Left colon (tissue), 2 donors: ENCODE results near the gene CRYBG1. TPM values are rescaled to one million over a fixed set of nuclear protein-coding genes. Genes with fewer than 3 reads are reported as not detected.

Experiments
- ATAC-seq: fragments of 200-7000 bp; cut with Tn5 transposase; one replicate; pipeline ENCODE4 v1.9.1; 2020; ENCODE audit warnings: mild to moderate bottlenecking, moderate library complexity
- DNase-seq, 2 donors: peaks; one replicate each; pipeline ENCODE4 v3.0.0-alpha.2; 2020
- intact Hi-C, 2 donors: fragments of 100-400 bp; cut with DNase I in 1 of 2; cut with micrococcal nuclease in 1 of 2; formaldehyde crosslinking; loops; one replicate each; pipeline versions ENCODE4 v1.11.2 to v1.14.0; 2022; cut with DNase I, micrococcal nuclease
- total RNA-seq, 2 donors: library from RNA; stranded (reverse); fragmentation: NEBNext Ultra II Directional; extraction: Animal tissue kit (Norgen Biotek cat#: 25700); gene quantifications; one replicate each; pipeline ENCODE4 v1.2.1, GENCODE V29; 2021
- donor health status: DM: no; HTN: no; CAD: no.
- donor health status: DM: yes; HTN: yes; CAD: no.

CRYBG1 gene
- total RNA-seq, 2 donors from 2014 or later = 73.7 to 77.5 TPM

DNA sequence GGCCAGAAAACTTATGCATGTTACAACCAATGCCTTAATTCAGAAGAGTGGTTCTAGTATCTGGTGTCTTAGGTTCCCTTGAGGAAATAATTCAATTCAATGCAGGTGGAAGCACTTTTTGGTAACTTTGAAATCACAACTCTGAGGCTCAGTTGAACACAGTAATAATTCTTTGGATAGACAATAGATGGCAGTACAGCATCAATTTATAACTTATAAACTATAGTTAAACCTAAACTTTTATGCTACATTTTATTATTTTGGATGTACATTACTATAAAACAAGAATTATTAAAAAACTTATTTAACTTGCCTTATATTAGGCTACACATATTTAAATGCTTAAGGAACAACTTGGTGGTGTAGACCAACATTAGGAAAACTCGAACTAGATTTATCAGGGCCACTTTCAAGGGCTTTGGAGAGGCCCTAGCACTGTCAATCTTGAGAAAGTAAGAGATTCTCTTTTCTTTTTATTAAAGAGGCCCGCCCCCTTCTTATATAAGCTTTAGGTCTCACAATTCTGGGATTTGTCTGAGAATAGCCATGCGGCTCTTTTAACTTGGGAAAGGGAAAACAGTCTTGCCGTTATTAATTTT is 85.9 kb downstream of the CRYBG1 start:
- intact Hi-C loops = loop anchor here (5.0 to 10.0 kb wide), 4 partner anchors 112 to 528 kb away; partner anchors contain the start of gene CD24 (in 1 of the 2)
- ATAC-seq = peak; percentile 67
- no peak for DNase-seq

DNA sequence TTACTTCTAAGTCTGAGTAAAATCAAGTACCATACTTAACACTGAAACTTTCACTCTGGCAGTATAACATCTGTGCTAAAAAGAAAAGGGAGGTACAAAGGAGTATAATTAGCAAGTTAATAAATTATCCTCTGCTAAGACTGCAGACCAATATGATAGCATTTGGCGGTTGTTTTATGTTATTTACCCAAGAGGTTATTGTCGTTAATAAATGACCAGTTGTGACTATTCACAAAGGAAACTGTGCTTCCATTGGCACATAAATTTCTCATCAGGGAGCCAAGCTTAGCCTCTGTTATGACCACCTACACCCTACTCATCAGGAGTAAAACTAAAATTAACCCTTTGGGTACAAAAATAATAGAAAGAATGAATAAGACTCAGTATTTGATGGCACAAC is 86.5 kb downstream of the CRYBG1 start:
- no peak for DNase-seq
- ATAC-seq = peak; percentile 80
- intact Hi-C loops = loop anchor here (5.0 to 10.0 kb wide), 4 partner anchors 112 to 528 kb away; partner anchors contain the start of gene CD24 (in 1 of the 2)

DNA sequence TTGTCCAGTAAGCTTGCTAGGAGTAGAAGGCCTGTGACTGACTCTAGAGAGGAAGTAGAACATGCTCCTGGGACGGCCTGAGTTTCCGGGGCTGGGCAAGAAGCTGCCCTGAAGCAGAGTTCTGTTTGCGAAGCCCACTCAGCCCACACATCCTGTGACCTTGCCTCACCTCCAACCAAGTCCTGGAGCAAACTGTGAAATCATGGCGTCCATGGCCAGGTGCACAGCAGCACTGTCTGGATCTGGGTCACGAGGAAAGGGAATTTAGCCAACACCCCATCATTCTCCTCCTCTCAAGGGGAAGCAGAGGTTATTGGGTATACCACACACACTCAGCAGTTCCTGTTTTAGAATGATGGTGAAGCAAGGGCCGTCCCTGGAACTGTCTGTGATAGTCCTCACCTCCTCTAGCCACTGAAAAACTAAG is 87.5 kb downstream of the CRYBG1 start:
- no peak for ATAC-seq
- intact Hi-C loops = loop anchor here (5.0 to 10.0 kb wide), 4 partner anchors 113 to 527 kb away; partner anchors contain the start of gene CD24 (in 1 of the 2)
- DNase-seq = peak; percentile 32 to 38

DNA sequence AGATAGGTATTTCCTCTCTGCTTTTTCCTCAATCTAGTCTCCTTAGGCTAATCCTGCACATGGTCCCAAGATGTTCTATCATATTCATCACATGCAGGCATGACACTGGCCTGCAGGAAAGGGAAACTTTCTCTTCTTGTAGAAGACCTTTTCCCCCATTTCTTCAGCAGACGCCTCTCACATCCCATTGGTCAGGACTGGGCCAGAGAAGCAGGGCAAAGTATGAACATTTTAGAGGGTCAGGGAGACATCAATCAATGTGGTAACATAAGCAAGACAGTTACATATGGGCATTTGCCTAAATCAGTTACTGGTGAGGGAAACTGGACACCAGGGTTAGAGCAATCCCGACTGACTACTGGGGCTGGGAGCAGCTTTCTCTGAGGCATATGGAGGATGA is 90.1 kb downstream of the CRYBG1 start:
- ATAC-seq = no peak
- intact Hi-C loops = no loop called here
- no peak for DNase-seq

DNA sequence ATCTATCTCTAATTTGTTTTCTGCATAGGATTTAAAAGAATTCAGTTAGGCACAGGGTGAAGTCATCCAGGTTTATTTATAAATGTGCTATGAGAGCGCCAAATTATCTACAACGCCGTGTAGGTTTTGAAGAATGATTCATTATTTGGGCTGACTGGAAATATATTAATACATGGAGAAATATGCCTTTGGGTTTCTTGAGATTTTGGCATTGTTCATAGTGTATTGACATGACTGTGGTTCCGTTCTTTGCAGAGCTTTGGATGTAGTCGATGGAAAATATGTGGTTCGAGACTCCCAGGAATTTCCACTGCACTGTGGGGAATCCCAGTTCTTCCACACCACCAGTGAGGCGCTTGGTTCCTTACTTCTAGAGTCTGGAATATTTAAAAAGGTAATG is 90.9 kb downstream of the CRYBG1 start:
- no peak for DNase-seq

DNA sequence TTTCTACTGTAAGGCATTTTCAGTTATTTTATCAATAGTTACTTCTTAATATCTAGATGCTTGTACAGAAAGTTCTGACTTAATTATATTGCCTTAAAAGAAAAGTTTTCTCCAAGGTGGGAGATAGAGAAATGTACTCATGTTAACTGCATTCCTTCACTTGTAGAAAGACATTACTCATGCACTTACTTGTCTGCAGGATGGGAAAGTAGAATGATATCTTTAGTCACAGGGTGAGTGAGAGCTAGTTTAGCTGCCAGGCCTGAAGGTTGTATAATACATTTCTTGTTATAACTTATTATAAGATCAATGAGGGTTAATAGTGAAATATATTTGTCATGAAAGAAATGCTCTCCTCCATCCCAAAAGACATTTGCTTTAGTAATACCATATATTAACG is 92.1 kb downstream of the CRYBG1 start:
- no peak for ATAC-seq
- intact Hi-C loops = no loop called here
- no peak for DNase-seq

More for the DNA sequence above, 90.9 kb downstream of the CRYBG1 start:
- no peak for ATAC-seq
- intact Hi-C loops = no loop called here

DNA sequence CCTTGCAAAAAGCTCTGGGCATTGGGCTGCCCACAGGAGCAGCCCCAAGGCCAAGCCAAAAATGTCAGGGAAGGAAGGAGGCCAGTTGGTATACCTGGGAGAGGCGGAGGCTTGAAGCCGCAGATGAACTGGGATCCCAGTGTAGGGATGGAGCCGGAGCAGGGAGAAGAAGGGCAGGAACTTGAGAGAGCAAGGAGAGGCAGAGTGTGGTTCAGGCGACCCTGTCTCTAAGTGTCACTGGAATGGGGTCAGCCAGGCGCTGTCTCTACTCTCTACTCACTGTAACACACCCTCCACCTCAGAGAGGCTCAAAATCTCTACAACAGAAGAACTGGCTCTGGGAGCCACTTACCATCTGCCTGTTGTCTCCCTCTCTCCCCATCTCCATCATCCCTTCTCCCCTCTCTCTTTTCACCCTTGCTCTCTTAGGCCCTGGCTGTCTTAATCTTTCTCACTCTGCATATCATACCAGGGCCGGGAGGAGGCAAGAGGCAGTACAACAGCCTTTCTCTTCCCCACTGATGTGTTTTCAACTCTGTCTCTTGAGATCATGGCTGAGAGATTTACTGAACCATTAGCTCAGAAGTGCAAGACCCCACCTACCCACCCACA is 93.3 kb downstream of the CRYBG1 start:
- no peak for DNase-seq
- ATAC-seq = no peak
- intact Hi-C loops = no loop called here

DNA sequence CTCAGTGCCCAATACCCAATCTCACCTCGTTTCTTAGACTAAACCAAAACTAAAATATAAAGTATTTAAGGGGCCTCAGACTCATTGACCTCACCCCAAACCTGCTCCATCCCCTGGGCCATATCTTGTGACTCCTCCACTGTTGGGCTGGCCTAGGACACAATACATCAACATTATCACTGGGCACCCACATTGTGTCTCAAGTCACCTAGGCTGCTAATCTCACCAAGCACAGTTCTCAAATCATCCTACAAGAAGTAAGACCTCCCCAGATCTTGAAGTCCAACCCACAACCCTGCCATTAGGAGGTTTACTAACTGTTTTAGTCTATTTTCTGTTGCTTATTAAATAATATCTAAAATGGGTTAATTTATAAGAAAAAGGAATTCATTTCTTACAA is 96.2 kb downstream of the CRYBG1 start:
- no peak for ATAC-seq
- no peak for DNase-seq
- intact Hi-C loops = no loop called here

DNA sequence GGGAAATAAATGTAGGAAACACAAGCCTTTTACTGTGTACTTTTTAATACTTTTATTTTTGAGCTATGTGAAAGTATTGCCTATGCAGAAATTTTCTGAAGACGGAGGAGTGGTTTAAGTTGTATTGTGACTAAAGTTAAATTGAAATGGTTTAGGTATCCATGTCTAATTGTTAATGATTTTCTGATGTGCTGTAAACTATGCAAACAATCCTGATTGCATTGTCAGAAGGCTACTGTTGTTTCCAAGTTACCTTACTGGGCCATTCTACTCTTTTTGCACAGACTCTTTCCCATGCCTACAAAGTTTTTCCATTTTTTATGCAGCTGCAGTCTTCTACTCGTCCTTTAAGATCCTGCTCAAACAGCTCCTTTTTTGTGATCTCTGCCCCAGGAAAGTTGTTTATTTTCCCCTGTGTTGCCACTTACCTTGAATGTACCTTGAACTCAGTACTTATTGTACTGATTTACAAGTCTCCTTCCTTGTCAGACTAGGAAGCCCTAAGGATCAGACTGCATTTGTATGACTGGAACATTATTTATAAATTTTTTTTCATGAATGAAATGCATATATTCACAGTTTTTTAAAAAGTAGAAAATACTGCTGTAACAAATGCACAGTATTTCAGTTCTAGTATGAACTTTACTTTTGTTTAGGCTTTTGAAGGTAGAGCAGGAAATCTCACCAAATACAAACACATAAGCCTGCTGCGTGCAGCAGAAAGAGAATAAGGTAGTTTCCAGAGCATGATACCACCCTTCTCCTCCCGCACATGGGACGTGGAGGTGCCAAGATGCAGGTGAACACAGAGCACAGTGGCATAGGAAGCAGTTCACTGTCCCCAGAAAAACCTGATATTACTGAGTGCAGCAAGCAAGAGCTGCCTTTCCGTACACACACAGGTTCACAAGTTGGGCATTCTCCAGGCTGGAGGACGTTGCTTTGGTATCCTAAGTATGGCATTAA is 97.8 kb downstream of the CRYBG1 start:
- ATAC-seq (peak; percentile 92), DNase-seq (no peak)
- intact Hi-C loops = no loop called here

DNA sequence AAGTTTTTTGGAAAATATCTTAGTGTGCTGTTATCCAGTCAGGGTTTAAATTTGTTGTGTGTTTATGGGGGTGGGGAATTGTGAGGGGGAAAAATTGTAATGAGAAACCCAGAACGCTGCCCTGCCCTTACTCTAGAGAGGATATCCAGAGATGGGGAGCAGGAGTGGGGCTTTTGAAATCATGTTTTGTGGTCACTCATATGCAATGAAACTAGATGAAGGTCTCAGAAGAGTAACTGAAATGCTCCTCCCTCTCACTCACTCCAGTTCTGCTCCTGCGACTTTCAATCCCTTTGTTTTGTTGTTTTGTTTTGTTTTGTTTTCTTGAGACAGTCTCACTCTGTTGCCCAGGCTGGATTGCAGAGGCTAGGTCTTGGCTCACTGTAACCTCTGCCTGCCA is 100.0 kb downstream of the CRYBG1 start:
- intact Hi-C loops = no loop called here
- no peak for DNase-seq
- no peak for ATAC-seq

DNA sequence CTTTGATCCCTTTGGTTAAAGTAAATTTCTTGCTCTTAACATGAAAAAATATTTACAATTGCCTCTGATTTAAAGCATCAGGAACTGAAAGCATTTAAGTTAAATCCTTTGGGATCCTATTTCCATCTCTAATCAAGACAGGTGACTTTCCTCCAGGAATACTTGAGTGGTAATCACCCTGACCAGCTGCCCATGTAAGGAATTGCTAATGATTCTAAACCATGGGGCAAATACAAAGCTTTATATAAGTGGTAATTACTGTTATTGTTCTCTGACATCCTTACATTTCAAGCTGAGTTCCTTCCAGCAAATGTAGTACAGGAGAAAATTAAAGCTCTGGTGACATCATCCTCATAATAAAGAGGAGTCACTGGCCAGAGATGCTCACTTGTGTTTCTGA is 100.6 kb downstream of the CRYBG1 start:
- no peak for ATAC-seq
- intact Hi-C loops = no loop called here

DNA sequence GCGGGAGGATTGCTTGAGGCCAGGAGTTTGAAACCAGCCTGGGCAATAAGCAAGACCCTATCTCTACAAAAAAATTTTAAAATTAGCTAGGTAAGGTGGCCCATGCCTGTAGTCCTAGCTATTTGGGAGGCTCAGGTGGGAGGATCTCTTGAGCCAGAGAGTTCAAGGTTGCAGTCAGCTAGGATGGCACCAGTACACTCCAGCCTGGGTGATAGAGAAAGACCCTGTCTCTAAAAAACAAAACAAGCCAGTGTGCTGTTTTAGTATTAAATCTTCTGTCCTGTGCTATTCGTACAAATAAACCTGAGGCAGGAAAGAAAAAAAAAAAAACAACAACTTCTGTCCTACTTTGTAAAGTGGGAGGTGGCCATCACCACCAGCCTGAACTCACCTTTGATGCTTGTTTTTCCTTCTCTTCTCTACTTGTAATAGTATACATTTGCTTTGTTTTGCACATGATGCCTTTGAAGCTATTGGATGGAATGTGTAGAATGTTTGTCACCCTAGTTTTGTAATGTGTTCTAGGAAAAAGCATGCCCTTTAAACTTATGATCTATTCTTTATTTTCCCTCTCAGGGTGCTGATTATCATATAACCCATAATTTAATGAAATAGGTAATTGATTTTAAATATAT is 102.5 kb downstream of the CRYBG1 start:
- intact Hi-C loops = no loop called here
- no peak for ATAC-seq

More for the DNA sequence above, 100.6 kb downstream of the CRYBG1 start:
- no peak for DNase-seq

DNA sequence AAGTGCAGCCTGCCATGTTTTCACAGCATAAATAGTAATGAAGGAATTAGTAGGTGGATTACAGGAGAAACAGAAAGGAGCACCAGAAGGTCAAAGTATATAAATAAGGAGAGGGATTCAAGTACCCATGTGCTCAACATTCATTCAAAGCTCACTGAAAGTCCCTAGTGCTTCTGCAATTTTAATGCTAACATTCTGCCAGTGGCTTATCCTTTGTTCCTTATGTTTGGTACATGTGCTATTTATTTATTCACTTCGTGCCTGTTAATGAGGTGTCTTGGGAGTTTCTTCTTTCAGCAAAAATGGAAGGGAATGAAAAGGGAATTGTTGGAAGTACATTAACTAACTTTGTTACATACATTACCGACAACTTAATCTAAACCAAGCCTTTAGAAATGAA is 105.7 kb downstream of the CRYBG1 start:
- intact Hi-C loops = no loop called here
- no peak for ATAC-seq
- DNase-seq = no peak

More for the DNA sequence above, 102.5 kb downstream of the CRYBG1 start:
- no peak for DNase-seq

DNA sequence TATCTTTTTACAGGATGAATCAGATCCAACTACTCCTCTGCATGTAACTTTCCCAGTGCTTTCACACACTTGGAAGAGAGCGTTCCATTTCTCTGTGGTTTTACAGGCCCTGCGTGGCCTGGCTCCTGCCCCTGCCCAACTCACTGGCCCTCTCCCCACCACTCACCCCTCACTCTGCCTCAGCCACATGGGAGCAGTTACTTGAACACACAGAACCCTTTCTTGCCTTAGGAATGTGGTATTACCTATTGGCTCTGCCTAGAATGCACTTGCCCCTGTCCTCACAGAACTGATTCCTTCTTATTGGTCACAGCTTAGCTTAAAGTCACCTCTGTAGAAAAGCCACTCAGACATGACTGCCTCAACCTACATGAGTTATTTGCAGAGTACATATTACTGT is 108.4 kb downstream of the CRYBG1 start:
- intact Hi-C loops = no loop called here
- ATAC-seq (no peak), DNase-seq (no peak)

DNA sequence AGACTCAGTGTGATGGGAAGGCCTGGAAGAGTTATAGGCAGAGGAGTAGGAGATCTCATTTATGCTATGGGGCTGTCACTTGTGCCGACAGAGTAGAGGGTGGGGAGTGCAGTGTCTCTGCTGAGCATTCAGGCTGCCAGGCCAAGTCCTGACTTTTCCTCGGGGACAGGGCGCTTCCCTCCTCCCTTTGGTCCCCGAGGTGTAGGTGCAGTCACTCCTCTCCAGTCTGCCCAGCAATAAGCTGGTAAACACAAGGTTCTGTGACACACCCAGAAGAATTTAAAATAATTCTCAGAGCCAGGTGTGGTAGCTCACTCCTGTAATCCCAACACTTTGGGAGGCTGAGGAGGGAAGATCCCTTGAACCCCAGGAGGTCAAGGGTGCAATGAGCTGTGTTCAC is 109.4 kb downstream of the CRYBG1 start:
- ATAC-seq (peak; percentile 96), DNase-seq (peak; percentile 36 to 42)
- intact Hi-C loops = no loop called here

DNA sequence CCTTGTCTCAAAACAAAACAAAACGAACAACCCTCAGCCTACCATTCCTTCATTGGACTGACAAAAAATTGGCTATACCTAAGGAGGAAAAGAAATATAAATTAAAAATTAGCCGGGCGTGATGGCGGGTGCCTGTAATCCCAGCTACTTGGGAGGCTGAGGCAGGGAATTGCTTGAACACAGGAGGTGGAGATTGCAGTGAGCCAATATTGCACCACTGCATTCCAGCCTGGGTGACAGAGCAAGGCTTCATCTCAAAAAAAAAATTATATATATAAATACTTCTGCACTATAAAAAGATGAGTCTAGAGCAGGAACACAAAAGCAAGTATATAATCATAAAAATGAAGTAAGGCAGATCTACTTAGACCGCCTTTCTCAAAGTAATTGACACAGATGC is 109.8 kb downstream of the CRYBG1 start:
- DNase-seq = no peak
- peak; percentile 39 for ATAC-seq
- intact Hi-C loops = no loop called here

DNA sequence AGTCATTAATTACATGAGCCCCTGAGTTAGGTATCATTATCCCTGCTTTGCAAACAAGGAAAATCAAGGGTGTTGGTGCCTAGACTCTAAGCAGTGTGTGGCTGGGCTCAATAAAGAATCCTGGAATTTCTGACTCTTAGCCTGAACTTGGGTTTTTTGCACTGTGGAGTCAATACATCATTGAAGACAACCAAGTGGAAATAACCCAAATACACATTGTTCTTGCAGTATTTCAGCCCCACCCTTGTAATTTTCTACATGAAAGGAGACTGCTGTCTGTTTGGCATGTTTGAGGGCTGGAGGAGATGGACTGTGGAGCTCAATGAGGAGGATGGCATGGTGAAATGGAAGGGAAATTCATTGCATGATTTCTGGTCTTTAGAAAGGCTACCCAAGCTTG is 110.3 kb downstream of the CRYBG1 start:
- intact Hi-C loops = no loop called here
- ATAC-seq (no peak), DNase-seq (no peak)

DNA sequence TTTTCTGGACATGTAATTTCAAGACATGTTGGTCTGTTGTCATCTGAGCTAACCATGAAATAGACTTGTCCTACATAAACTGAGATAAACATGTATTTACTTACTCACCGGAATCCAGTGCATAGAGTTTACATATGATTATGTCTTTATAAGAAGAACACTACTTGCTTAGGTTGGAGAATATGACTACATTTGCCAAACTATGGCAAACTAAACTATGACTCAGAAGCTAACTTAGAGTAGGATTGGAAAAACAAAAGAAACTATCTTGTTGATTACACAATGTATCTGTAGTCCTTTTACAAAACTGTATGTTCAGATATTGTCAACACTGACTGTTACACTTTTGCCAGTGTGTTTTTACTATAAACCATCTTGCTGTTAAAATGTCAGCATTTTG is 113.3 kb downstream of the CRYBG1 start:
- ATAC-seq (no peak), DNase-seq (no peak)
- intact Hi-C loops = no loop called here

DNA sequence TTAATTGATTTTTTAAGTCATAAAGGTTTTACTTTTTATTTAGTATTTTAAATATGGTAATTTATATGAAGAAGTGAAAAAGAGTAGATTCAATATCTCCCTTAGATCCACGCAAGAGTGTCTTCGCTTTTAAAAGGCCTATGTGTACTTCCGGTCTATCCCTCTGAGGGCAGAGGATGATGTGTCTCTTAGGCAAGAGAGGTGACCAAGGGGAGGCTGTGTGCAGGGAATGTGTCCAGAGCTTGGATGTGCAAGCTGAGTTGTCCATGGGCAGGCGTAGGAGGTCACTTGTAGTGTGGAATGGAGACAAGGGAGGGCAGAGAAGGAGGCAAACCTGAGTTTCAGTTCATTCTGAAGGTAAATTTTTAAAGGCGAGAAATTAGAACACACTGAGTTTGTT is 113.9 kb downstream of the CRYBG1 start:
- DNase-seq (no peak), ATAC-seq (no peak)
- intact Hi-C loops = no loop called here
